H9 (cell line): ENCODE data around the gene WHRN. TPM values are rescaled to one million over a fixed set of nuclear protein-coding genes. Genes with fewer than 3 reads are reported as not detected.
A peak's percentile ranks its signal among the peaks of the same experiment; 100 is the strongest.

Experiments
- DNase-seq: peaks from one replicate; pipeline ENCODE4 v3.0.0-alpha.2; 2017
- H2AFZ ChIP-seq: one replicate; pipeline ENCODE4 v1.6.1; 2013; ENCODE audit warnings: mild to moderate bottlenecking, low read length, control low read depth, moderate library complexity
- H2AK5ac ChIP-seq: 2 replicates; pipeline ENCODE4 v1.6.1; 2013; ENCODE audit warnings: low read length, control low read depth, mixed read lengths; ENCODE audit not compliant: insufficient read length
- H2BK120ac ChIP-seq: one replicate; pipeline ENCODE4 v1.6.1; 2013; ENCODE audit warnings: low read depth, mild to moderate bottlenecking, low read length, control low read depth, inconsistent platforms; ENCODE audit not compliant: poor library complexity, severe bottlenecking
- H2BK12ac ChIP-seq: 2 replicates; pipeline ENCODE4 v1.6.1; 2013; ENCODE audit warnings: low read length, control low read depth, mixed read lengths, low read depth; ENCODE audit not compliant: insufficient read length
- H2BK15ac ChIP-seq: 2 replicates; pipeline ENCODE4 v1.6.1; 2013; ENCODE audit warnings: low read depth, low read length, control low read depth
- H2BK20ac ChIP-seq: one replicate; pipeline ENCODE4 v1.6.1; 2013; ENCODE audit warnings: low read depth, mild to moderate bottlenecking, low read length, control low read depth, inconsistent platforms; ENCODE audit not compliant: poor library complexity, severe bottlenecking
- H2BK5ac ChIP-seq: 2 replicates; pipeline ENCODE4 v1.6.1; 2013; ENCODE audit warnings: low read length, control low read depth, mixed read lengths; ENCODE audit not compliant: insufficient read length
- H3K14ac ChIP-seq: 2 replicates; pipeline ENCODE4 v1.6.1; 2013; ENCODE audit warnings: low read length, control low read depth; ENCODE audit not compliant: insufficient read depth
- H3K18ac ChIP-seq: 2 replicates; pipeline ENCODE4 v1.6.1; 2013; ENCODE audit warnings: low read depth, mild to moderate bottlenecking, mixed read lengths, low read length, control low read depth; ENCODE audit not compliant: insufficient read length
- H3K23ac ChIP-seq: 2 replicates; pipeline ENCODE4 v1.6.1; 2013; ENCODE audit warnings: low read length, control low read depth, mixed read lengths, low read depth; ENCODE audit not compliant: insufficient read length
- H3K23me2 ChIP-seq: 2 replicates; pipeline ENCODE4 v1.6.1; 2013; ENCODE audit warnings: low read depth, mild to moderate bottlenecking, mixed read lengths, low read length, control low read depth; ENCODE audit not compliant: insufficient read length, poor library complexity, severe bottlenecking
- H3K27ac ChIP-seq: 2 replicates; pipeline ENCODE4 v1.5.1; 2013; ENCODE audit warnings: low read length, control low read depth, mixed read lengths, low read depth; ENCODE audit not compliant: insufficient read length
- H3K27me3 ChIP-seq: 2 replicates; pipeline ENCODE4 v1.6.1; 2013; ENCODE audit warnings: low read length, control low read depth, inconsistent platforms; ENCODE audit not compliant: insufficient read depth
- H3K4ac ChIP-seq: 2 replicates; pipeline ENCODE4 v1.6.1; 2013; ENCODE audit warnings: low read depth, mild to moderate bottlenecking, control low read depth, inconsistent platforms, low read length, moderate library complexity
- H3K4me1 ChIP-seq: 2 replicates; pipeline ENCODE4 v1.6.1; 2013; ENCODE audit warnings: low read length, control low read depth, inconsistent platforms; ENCODE audit not compliant: insufficient read depth
- H3K4me2 ChIP-seq: 2 replicates; pipeline ENCODE4 v1.6.1; 2013; ENCODE audit warnings: low read length, control low read depth, mixed read lengths; ENCODE audit not compliant: insufficient read length, insufficient read depth
- H3K56ac ChIP-seq: 2 replicates; pipeline ENCODE4 v1.6.1; 2013; ENCODE audit warnings: low read depth, mild to moderate bottlenecking, mixed read lengths, low read length, control low read depth; ENCODE audit not compliant: insufficient read length
- H3K79me1 ChIP-seq: 2 replicates; pipeline ENCODE4 v1.6.1; 2013; ENCODE audit warnings: low read depth, mild to moderate bottlenecking, moderate library complexity, low read length, control low read depth, inconsistent platforms; ENCODE audit not compliant: insufficient read depth, poor library complexity, severe bottlenecking
- H3K79me2 ChIP-seq: 2 replicates; pipeline ENCODE4 v1.6.1; 2013; ENCODE audit warnings: low read length, control low read depth, inconsistent platforms; ENCODE audit not compliant: insufficient read depth
- H3K9ac ChIP-seq: 2 replicates; pipeline ENCODE4 v1.6.1; 2013; ENCODE audit warnings: low read length, control low read depth, mixed read lengths; ENCODE audit not compliant: insufficient read length; ENCODE audit errors: extremely low read depth
- H3K9me3 ChIP-seq: one replicate; pipeline ENCODE4 v1.6.1; 2013; ENCODE audit warnings: low read depth, low read length, inconsistent platforms; ENCODE audit not compliant: control insufficient read depth
- H3T11ph ChIP-seq: one replicate; pipeline ENCODE4 v1.6.1; 2013; ENCODE audit warnings: mild to moderate bottlenecking, low read length, control low read depth, inconsistent platforms
- H4K20me1 ChIP-seq: one replicate; pipeline ENCODE4 v1.6.1; 2013; ENCODE audit not compliant: control insufficient read depth, insufficient read length, insufficient read depth
- H4K5ac ChIP-seq: 2 replicates; pipeline ENCODE4 v1.6.1; 2013; ENCODE audit warnings: low read depth, mild to moderate bottlenecking, mixed read lengths, low read length, control low read depth; ENCODE audit not compliant: insufficient read length
- H4K8ac ChIP-seq: replicated peaks from 2 replicates; pipeline ENCODE4 v1.6.1; 2013; ENCODE audit warnings: low read length, control low read depth, mixed read lengths, low read depth; ENCODE audit not compliant: insufficient read length
- H4K91ac ChIP-seq: 2 replicates; pipeline ENCODE4 v1.6.1; 2013; ENCODE audit warnings: low read depth, mild to moderate bottlenecking, moderate library complexity, mixed read lengths, low read length, control low read depth; ENCODE audit not compliant: insufficient read length
- H3K27ac Mint-ChIP-seq, 3 experiments: 2 replicates in 2 of 3; 3 replicates in 1 of 3; pipeline ENCODE4 v1.8.0; 2020 to 2021; ENCODE audit warnings: mixed read lengths in 3 of 3, mild to moderate bottlenecking in 1 of 3, moderate library complexity in 1 of 3
- H3K27me3 Mint-ChIP-seq: 2 replicates; pipeline ENCODE4 v1.8.0; 2021; ENCODE audit warnings: low read depth, mild to moderate bottlenecking, moderate library complexity, mixed read lengths
- H3K36me3 Mint-ChIP-seq, 3 experiments: 2 replicates in 2 of 3; 3 replicates in 1 of 3; pipeline ENCODE4 v1.8.0; 2020 to 2021; ENCODE audit warnings: low read depth in 3 of 3, mixed read lengths in 3 of 3; ENCODE audit not compliant: insufficient read depth in 1 of 3
- H3K4me1 Mint-ChIP-seq, 2 experiments: 2 replicates each; pipeline ENCODE4 v1.8.0; 2020; ENCODE audit warnings: mixed read lengths in 2 of 2
- H3K4me3 Mint-ChIP-seq, 2 experiments: 2 replicates in 1 of 2; 3 replicates in 1 of 2; pipeline ENCODE4 v1.8.0; 2020 to 2021; ENCODE audit warnings: mild to moderate bottlenecking in 2 of 2, mixed read lengths in 2 of 2, moderate library complexity in 1 of 2
- H3K9me3 Mint-ChIP-seq, 2 experiments: 2 replicates in 1 of 2; 3 replicates in 1 of 2; pipeline ENCODE4 v1.8.0; 2020; ENCODE audit warnings: mild to moderate bottlenecking in 2 of 2, mixed read lengths in 2 of 2, moderate library complexity in 1 of 2
- CTCF ChIP-seq: fragments of 200-600 bp; sonication (generic); conservative IDR thresholded peaks from 3 replicates; pipeline ENCODE4 v1.8.0; 2021; ENCODE audit warnings: antibody characterized with exemption, mild to moderate bottlenecking
- WGBS: extraction: QIAGEN DNeasy Blood & Tissue Kit; methylation state at CpG from one replicate; pipeline ENCODE4 v1.1.7; 2013; ENCODE audit warnings: missing lambda C conversion rate, low lambda C conversion rate, mixed read lengths; ENCODE audit not compliant: insufficient read length; ENCODE audit errors: extremely low coverage; 5-methylcytosine and 5-hydroxymethylcytosine counted together
- total RNA-seq: library from RNA; stranded (reverse); gene quantifications from 2 replicates; pipeline ENCODE4 v1.2.1, GENCODE V29; 2021

WHRN gene
- total RNA-seq, 1 experiment from 2014 or later = 2.2 TPM

DNA sequence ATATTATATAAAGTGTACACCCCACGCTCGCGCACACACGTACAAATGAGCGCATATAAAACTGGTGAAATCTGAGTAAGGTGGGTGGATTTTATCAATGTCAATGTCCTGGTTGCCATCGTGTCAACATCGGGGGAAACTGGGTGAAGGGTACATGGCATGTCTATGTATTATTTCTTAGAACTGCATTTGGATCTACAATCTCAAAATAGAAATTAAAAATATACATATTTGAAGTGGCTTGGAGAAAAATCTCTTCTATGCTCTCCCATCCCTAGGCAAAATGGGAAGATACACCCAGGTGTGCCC, 763 bp upstream of the WHRN start:
- no peak for TF ChIP-seq CTCF
- no peak overlapping the region for H3K23ac ChIP-seq
- no peak overlapping the region for H3T11ph ChIP-seq
- DNase-seq = no peak
- no peak overlapping the region for H4K8ac ChIP-seq
- H3K18ac ChIP-seq = peak overlapping the region; percentile 1
- WGBS = no CpG with 5 or more reads among the region's 7 CpGs
- no peak overlapping the region for H2BK12ac ChIP-seq
- H3K56ac ChIP-seq = no peak overlapping the region
- no peak overlapping the region for H2BK5ac ChIP-seq
- H2BK120ac ChIP-seq = no peak overlapping the region
- peak overlapping the region; percentile 51 for H3K4me2 ChIP-seq
- Mint-ChIP-seq H3K36me3 (peaks cover 0 to 2% (median 0%) of the 10 kb centered on the region in 3 experiments; a peak in 2 of 7 replicates), H3K9me3 (peaks cover 0 to 3% of the 10 kb centered on the region in 2 experiments; a peak in 2 of 5 replicates), H3K27ac (peak overlapping the region in 1 of 3 experiments; percentile 72; a peak in 2 of 7 replicates), H3K4me1 (peaks cover 35 to 44% of the 10 kb centered on the region in 2 experiments), H3K27me3 (peaks cover 78% of the 10 kb centered on the region), H3K4me3 (peak overlapping the region; percentile 76 to 88)
- no peak overlapping the region for H2BK20ac ChIP-seq
- H3K79me1 ChIP-seq = no peaks in the 10 kb centered on the region
- peak overlapping the region; percentile 85; the same call in 1 of the 2 replicates for H3K14ac ChIP-seq
- no peak overlapping the region for H4K5ac ChIP-seq
- no peak overlapping the region for H3K4ac ChIP-seq
- H4K20me1 ChIP-seq = no peaks in the 10 kb centered on the region
- H3K9me3 ChIP-seq = no peaks in the 10 kb centered on the region
- H3K4me1 ChIP-seq = peaks cover 4% of the 10 kb centered on the region
- H2AFZ ChIP-seq = no peak overlapping the region
- H3K9ac ChIP-seq = no peak overlapping the region
- no peak overlapping the region for H2BK15ac ChIP-seq
- H3K79me2 ChIP-seq = no peaks in the 10 kb centered on the region
- peaks cover 18% of the 10 kb centered on the region for H3K23me2 ChIP-seq
- H3K27ac ChIP-seq = no peak overlapping the region
- no peak overlapping the region for H2AK5ac ChIP-seq
- no peaks in the 10 kb centered on the region; the same call in 1 of the 2 replicates for H3K27me3 ChIP-seq
- H4K91ac ChIP-seq = no peak overlapping the region
